ENCODE results near the gene C14orf132. TPM values are rescaled to one million over a fixed set of nuclear protein-coding genes. Genes with fewer than 3 reads are reported as not detected.
"Not testable (repeated sequence)": the region's sequence is repeated elsewhere in the genome, so short reads cannot be mapped to it uniquely, and the experiment has no call there.

C14orf132 gene
- total and polyA plus RNA-seq, 3 donors from 2014 or later: 1.4 to 8.4 (median 2.5) TPM

DNA sequence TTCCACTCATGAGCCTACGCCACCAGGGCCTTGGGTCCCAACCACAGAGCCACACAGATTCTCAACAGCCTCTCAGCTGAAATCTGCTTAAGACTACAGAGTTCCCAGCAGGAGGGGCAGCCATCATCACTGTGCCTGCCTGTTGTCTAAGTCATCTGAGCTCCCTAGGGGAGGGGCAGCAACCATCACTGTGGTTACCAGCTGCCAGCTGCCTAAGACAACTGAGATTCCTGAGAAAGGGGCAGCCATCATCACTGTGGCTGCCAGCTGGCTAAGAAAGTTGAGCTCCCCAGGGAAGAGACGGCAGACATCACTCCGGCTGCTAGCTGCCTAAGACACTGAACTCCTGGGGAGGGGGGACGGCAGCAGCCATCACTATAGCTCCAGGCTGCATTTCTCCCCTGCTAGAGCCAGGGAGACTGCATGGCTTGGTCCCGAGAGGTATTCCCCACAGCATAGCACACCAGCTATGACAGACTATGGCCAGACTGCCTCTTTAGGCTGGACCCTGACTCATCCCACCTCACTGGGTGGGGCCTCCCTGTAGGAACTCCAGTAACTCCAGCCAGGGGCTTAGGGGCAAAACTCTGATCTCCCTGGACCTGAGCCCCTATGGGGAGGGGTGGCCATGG, 37.2 kb upstream of the C14orf132 start:
- H3K36me3 ChIP-seq (ENCODE audit: low read depth, missing control alignments): no peaks in the 10 kb centered on the region
- H3K27me3 ChIP-seq: no peaks in the 10 kb centered on the region
- intact Hi-C loops (cut with DNase I; ENCODE audit: low total_unique reads): no loop called here
- 35 to 70% methylated on average over 3 to 5 of the region's 5 CpGs for WGBS, 2 donors
- H3K4me1 ChIP-seq: no peaks in the 10 kb centered on the region
- TF ChIP-seq POLR2A (IDR thresholded peaks at IDR 0.05) (no peak), CTCF (IDR thresholded peaks at IDR 0.05) (no peak)
- H3K9me3 ChIP-seq: no peaks in the 10 kb centered on the region
- no peak overlapping the region for H3K4me3 ChIP-seq
- no peak overlapping the region for H3K27ac ChIP-seq
- no peak for DNase-seq

- no peak for TF ChIP-seq CTCF (IDR thresholded peaks at IDR 0.05)
- no peak for TF ChIP-seq POLR2A (IDR thresholded peaks at IDR 0.05)
- no peaks in the 10 kb centered on the region for H3K4me1 ChIP-seq
- 64% methylated on average over 1 of the region's 2 CpGs; no CpG with 5 or more reads in 1 of the 2 donors for WGBS, 2 donors
- H3K36me3 ChIP-seq (ENCODE audit: low read depth, missing control alignments): no peaks in the 10 kb centered on the region
- no peak overlapping the region for H3K27ac ChIP-seq
- H3K27me3 ChIP-seq: no peaks in the 10 kb centered on the region
- no peaks in the 10 kb centered on the region for H3K9me3 ChIP-seq
- no peak for DNase-seq
- no peak overlapping the region for H3K4me3 ChIP-seq
- intact Hi-C loops (cut with DNase I; ENCODE audit: low total_unique reads): no loop called here
Measured at GRCh38 chr14:96002498-96002884, 36.7 kb upstream of the C14orf132 start.

DNA sequence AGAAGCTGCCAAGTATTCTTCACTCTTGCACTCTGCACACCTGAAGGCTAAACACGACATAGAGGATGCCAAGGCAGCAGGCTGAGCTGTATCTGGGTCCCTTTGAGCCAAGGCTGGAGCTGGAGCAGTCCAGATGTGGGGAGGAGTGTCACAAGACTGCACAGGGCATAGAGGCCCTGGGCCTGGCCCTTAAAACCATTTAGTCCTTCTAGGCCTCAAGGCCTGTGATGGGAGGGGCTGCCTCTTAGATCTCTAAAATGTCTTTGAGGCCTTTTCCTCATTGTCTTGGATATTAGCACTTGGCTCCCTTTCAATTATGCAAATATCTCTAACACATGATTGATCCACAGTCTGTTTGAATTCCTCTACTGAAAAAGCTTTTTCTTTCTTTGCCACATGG, 28.0 kb upstream of the C14orf132 start:
- DNase-seq: no peak
- no peaks in the 10 kb centered on the region for H3K9me3 ChIP-seq
- H3K4me1 ChIP-seq: no peaks in the 10 kb centered on the region
- no peak overlapping the region for H3K27ac ChIP-seq
- H3K4me3 ChIP-seq: no peak overlapping the region
- TF ChIP-seq POLR2A (IDR thresholded peaks at IDR 0.05): no peak
- no peak for TF ChIP-seq CTCF (IDR thresholded peaks at IDR 0.05)
- H3K27me3 ChIP-seq: no peaks in the 10 kb centered on the region
- 59% methylated on average over 1 of the region's 1 CpG; no CpG with 5 or more reads in 1 of the 2 donors for WGBS, 2 donors
- intact Hi-C loops (cut with DNase I; ENCODE audit: low total_unique reads): no loop called here
- H3K36me3 ChIP-seq (ENCODE audit: low read depth, missing control alignments): no peaks in the 10 kb centered on the region

DNA sequence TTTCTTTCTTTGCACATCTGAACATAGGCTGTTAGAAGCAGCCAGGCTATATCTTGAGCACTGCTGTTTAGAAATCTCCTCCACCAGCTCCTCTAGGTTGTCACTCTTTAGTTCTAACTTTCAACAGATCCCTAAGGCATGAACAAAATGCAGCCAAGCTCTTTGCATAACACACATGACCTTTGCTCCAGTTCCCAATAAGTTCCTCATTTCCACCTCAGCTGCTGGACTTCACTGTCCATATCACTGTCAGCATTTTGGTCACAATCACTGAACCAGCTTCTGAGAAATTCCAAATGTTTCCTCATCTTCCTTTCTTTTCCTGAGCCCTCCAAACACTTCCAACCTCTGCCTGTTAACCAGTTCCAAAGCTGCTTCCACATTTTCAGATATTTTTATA, 27.6 kb upstream of the C14orf132 start:
- no peaks in the 10 kb centered on the region for H3K4me1 ChIP-seq
- no peak overlapping the region for H3K4me3 ChIP-seq
- no peak for DNase-seq
- intact Hi-C loops (cut with DNase I; ENCODE audit: low total_unique reads): no loop called here
- TF ChIP-seq CTCF (IDR thresholded peaks at IDR 0.05): no peak
- TF ChIP-seq POLR2A (IDR thresholded peaks at IDR 0.05): no peak
- H3K27me3 ChIP-seq: no peaks in the 10 kb centered on the region
- H3K36me3 ChIP-seq (ENCODE audit: low read depth, missing control alignments): no peaks in the 10 kb centered on the region
- no peaks in the 10 kb centered on the region for H3K9me3 ChIP-seq
- H3K27ac ChIP-seq: no peak overlapping the region

DNA sequence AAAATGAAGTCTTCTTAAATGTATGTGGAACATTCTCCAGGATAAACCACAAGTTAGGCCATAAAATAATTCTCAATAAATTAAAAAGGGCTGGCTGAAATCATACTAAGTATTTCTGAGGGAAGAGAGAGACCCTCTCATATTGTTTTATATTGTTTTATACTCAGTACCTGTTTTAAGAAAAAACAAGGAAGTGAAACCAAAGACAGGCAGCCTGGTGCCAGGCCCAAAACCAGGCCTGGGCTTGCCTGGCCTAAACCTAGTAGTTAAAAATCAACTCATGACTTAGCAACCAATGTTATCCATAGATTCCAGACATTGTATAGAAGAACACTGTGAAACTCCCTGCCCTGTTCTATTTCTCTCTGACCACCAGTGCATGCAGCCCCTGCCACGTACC, 26.4 kb upstream of the C14orf132 start:
- H3K9me3 ChIP-seq; intact Hi-C loops (cut with DNase I; ENCODE audit: low total_unique reads); H3K4me3 ChIP-seq; H3K36me3 ChIP-seq (ENCODE audit: low read depth, missing control alignments); DNase-seq; H3K27me3 ChIP-seq; H3K4me1 ChIP-seq; H3K27ac ChIP-seq: not testable (repeated sequence)
- WGBS, 2 donors: 80 to 94% methylated on average over 1 of the region's 1 CpG

All from testis (tissue), 3 donors.